Subcutaneous adipose tissue (tissue), 4 donors: ENCODE measurements around the gene DNMT3A. TPM values are rescaled to one million over a fixed set of nuclear protein-coding genes. Genes with fewer than 3 reads are reported as not detected.

ENCODE experiments used
- CTCF ChIP-seq: fragments of 450-650 bp; IDR thresholded peaks from one replicate; pipeline ENCODE4 v1.5.1; 2016; ENCODE audit warnings: low read depth, mild to moderate bottlenecking, control low read depth, antibody characterized with exemption, moderate library complexity
- total RNA-seq, 4 donors: library from RNA; depleted of rRNA; stranded (reverse); fragments of >200 nt; gene quantifications; one replicate each; pipeline ENCODE4 v1.1.0, GENCODE V29; 2016

The DNMT3A gene
- total RNA-seq, 4 donors from 2014 or later, result 8.3 to 10.7 (median 10.0) TPM

GRCh38 chr2:25246558-25247290, 95.0 kb downstream of the DNMT3A start:
- no peak for TF ChIP-seq CTCF

GRCh38 chr2:25246001-25246400, 95.7 kb downstream of the DNMT3A start:
- no peak for TF ChIP-seq CTCF

- TF ChIP-seq CTCF, result no peak
Measured at GRCh38 chr2:25245141-25245540, 96.6 kb downstream of the DNMT3A start.

- no peak for TF ChIP-seq CTCF
Measured at GRCh38 chr2:25243995-25244394, 97.7 kb downstream of the DNMT3A start.

GRCh38 chr2:25241452-25241851, 100.3 kb downstream of the DNMT3A start:
- TF ChIP-seq CTCF, result no peak

GRCh38 chr2:25240636-25241035, 101.1 kb downstream of the DNMT3A start:
- no peak for TF ChIP-seq CTCF

GRCh38 chr2:25238920-25239319, 102.8 kb downstream of the DNMT3A start:
- TF ChIP-seq CTCF, result no peak
